ENCODE measurements around the gene TOP2A.

The TOP2A gene

GRCh38 chr17:40440166-40440565 lies 22.5 kb upstream of the TOP2A start:
- no peak overlapping the region for H3K4me3 ChIP-seq (replicated peaks in 1 of 2; ENCODE audit: low read depth in 2 of 2, low read length in 2 of 2)
- DNase-seq (ENCODE audit: low read depth in 2 of 2): no peak
- TF ChIP-seq, protein P1, sequence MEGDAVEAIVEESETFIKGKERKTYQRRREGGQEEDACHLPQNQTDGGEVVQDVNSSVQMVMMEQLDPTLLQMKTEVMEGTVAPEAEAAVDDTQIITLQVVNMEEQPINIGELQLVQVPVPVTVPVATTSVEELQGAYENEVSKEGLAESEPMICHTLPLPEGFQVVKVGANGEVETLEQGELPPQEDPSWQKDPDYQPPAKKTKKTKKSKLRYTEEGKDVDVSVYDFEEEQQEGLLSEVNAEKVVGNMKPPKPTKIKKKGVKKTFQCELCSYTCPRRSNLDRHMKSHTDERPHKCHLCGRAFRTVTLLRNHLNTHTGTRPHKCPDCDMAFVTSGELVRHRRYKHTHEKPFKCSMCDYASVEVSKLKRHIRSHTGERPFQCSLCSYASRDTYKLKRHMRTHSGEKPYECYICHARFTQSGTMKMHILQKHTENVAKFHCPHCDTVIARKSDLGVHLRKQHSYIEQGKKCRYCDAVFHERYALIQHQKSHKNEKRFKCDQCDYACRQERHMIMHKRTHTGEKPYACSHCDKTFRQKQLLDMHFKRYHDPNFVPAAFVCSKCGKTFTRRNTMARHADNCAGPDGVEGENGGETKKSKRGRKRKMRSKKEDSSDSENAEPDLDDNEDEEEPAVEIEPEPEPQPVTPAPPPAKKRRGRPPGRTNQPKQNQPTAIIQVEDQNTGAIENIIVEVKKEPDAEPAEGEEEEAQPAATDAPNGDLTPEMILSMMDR (IDR thresholded peaks at IDR 0.05; ENCODE audit: low read depth, low read length): no peak

- TF ChIP-seq, protein P1 (IDR thresholded peaks at IDR 0.05; ENCODE audit: low read depth, low read length): no peak
- no peak overlapping the region for H3K4me3 ChIP-seq (replicated peaks in 1 of 2; ENCODE audit: low read depth in 2 of 2, low read length in 2 of 2)
- DNase-seq (ENCODE audit: low read depth in 2 of 2): peak; percentile 37 to 39
Observed at GRCh38 chr17:40437095-40437732, 19.5 kb upstream of the TOP2A start.

DNA sequence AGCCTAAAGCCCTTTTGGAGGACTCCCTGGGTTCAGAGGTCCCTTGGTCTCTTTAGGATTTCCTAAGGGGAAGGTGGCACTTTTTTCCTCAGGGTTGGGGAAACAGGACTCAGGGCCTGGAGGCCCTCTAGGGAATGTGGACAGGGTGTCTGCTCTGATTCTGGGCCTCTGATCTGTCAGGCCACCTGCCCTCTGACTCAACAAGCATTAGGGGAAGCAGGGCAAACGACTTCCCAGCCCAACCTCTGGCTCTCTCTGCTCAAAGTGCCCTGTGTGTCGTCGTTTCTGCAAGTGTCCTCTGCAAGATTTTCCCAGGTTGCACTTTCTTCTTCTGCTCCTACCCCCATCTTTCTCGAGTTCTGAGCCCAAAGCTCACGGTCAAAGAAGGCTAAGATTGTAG lies 18.9 kb upstream of the TOP2A start:
- no peak overlapping the region for H3K4me3 ChIP-seq (replicated peaks in 1 of 2; ENCODE audit: low read depth in 2 of 2, low read length in 2 of 2)
- TF ChIP-seq, protein P1 (IDR thresholded peaks at IDR 0.05; ENCODE audit: low read depth, low read length): no peak
- no peak for DNase-seq (ENCODE audit: low read depth in 2 of 2)

- peak; percentile 28 to 29 for DNase-seq (ENCODE audit: low read depth in 2 of 2)
- no peak overlapping the region for H3K4me3 ChIP-seq (replicated peaks in 1 of 2; ENCODE audit: low read depth in 2 of 2, low read length in 2 of 2)
- TF ChIP-seq, protein P1 (IDR thresholded peaks at IDR 0.05; ENCODE audit: low read depth, low read length): peak; percentile 57
Observed at GRCh38 chr17:40433551-40434415, 16.1 kb upstream of the TOP2A start.

DNA sequence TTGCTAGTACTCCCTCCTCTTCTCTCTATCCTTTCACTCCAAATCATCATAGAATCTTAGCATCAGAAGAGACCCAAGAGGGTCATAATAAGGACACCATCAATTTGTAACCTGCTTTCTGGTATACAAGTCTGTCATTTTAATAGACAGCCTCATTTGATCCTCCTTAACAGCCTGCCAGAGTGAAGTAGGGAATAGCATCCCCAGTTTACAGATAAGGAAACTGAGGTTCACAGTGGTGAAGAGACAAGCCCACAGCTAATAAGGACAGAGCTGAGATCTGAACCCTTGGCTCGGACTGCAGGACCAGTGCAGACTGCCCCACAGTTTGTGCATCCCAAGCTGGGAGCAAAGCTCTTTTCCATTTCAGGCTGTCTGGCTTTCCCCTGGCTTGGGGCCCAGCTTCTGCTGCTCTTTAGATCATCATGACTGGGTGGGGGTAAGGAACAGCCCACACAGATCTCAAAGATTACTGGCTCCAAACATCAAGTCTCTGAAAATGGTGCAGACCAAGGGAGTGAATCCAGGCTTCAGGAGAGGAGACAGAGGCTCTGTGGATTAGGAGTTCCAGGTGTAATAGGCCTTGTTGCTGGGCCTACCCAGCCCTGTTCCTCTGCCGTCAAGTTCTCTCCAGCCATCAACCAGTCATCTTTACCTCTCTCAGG lies 15.3 kb upstream of the TOP2A start:
- H3K4me3 ChIP-seq (replicated peaks in 1 of 2; ENCODE audit: low read depth in 2 of 2, low read length in 2 of 2): no peak overlapping the region
- TF ChIP-seq, protein P1 (IDR thresholded peaks at IDR 0.05; ENCODE audit: low read depth, low read length): no peak
- peak; percentile 49 to 63 for DNase-seq (ENCODE audit: low read depth in 2 of 2)

- H3K4me3 ChIP-seq (replicated peaks in 1 of 2; ENCODE audit: low read depth in 2 of 2, low read length in 2 of 2): no peak overlapping the region
- no peak for DNase-seq (ENCODE audit: low read depth in 2 of 2)
- TF ChIP-seq, protein P1 (IDR thresholded peaks at IDR 0.05; ENCODE audit: low read depth, low read length): no peak
Observed at GRCh38 chr17:40431231-40431602, 13.5 kb upstream of the TOP2A start.
